Keratinocyte (primary cell): Measurements from ENCODE around the gene WAC.

Experiments used
- EZH2 ChIP-seq: IDR thresholded peaks from one replicate; pipeline ENCODE4 v1.6.1; 2012; ENCODE audit warnings: inconsistent platforms, mild to moderate bottlenecking, low read length, moderate library complexity
- TF ChIP-seq, protein P1 (sequence below), 3 experiments: IDR thresholded peaks in 1 of 3; conservative IDR thresholded peaks in 1 of 3; optimal IDR thresholded peaks in 1 of 3; 2 replicates in 2 of 3; 3 replicates in 1 of 3; pipeline versions ENCODE3 to v1.5.1; 2011; ENCODE audit warnings: low read length in 3 of 3, mild to moderate bottlenecking in 3 of 3, moderate library complexity in 2 of 3, control low read depth in 1 of 3, inconsistent platforms in 1 of 3; ENCODE audit not compliant: insufficient read depth in 2 of 3; ENCODE audit errors: extremely low read depth in 1 of 3

DNA sequence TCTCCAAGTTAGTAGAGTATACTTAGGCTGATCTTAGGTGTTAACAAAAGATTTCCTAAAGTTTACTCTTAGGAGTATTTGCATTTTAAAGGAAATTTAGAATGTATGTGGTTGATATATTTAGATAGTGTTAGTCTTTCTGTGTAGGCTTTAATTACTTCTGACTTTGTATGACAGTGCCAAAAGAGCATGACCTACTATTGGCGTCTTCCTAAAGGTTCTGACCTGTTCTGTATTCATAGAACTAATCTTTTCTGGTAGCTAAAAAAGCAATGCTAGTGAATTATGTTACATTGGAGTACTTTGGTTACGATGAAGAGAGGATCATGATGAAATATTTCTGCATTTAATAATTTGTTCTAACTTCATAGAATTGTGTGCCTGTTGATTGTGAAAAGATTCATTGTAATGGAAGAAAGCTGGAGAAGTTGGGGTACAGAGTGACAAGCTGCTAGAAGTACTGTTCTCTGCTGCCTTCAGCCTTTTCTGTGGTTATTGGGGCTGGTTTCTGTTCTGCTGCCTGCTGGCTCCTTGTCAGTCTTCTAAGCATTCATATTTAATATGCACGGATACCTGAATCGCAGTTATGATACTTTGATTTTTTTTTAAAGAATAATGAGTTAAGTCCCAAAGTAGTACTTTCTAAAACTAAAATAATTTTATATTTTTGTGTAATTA, 13.2 kb downstream of the WAC start:
- TF ChIP-seq, protein P1, sequence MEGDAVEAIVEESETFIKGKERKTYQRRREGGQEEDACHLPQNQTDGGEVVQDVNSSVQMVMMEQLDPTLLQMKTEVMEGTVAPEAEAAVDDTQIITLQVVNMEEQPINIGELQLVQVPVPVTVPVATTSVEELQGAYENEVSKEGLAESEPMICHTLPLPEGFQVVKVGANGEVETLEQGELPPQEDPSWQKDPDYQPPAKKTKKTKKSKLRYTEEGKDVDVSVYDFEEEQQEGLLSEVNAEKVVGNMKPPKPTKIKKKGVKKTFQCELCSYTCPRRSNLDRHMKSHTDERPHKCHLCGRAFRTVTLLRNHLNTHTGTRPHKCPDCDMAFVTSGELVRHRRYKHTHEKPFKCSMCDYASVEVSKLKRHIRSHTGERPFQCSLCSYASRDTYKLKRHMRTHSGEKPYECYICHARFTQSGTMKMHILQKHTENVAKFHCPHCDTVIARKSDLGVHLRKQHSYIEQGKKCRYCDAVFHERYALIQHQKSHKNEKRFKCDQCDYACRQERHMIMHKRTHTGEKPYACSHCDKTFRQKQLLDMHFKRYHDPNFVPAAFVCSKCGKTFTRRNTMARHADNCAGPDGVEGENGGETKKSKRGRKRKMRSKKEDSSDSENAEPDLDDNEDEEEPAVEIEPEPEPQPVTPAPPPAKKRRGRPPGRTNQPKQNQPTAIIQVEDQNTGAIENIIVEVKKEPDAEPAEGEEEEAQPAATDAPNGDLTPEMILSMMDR (optimal IDR thresholded peaks at IDR 0.05 in 1 of 3, IDR thresholded peaks at IDR 0.05 in 1 of 3, conservative IDR thresholded peaks at IDR 0.05 in 1 of 3; ENCODE audit: extremely low read depth in 1 of 3, insufficient read depth in 2 of 3, low read length in 3 of 3) = no peak
- TF ChIP-seq EZH2 = no peak
